Activated CD8-positive, alpha-beta memory T cell treated with anti-CD3 and anti-CD28 coated beads for 48 hours (primary cell): ENCODE results near the gene ITGA5.

Experiments used
- DNase-seq, 3 experiments: peaks; one replicate each; pipeline ENCODE4 v3.0.0-alpha.2; 2020; ENCODE audit warnings: low read depth in 2 of 3, low spot score in 2 of 3

ITGA5 gene

GRCh38 chr12:54431911-54432814 is 13.1 kb upstream of the ITGA5 start:
- no peak for DNase-seq

GRCh38 chr12:54430471-54431069 is 11.5 kb upstream of the ITGA5 start:
- DNase-seq, result no peak

GRCh38 chr12:54429014-54429471 is 10.0 kb upstream of the ITGA5 start:
- DNase-seq, result no peak

- DNase-seq, result no peak
These were observed 9.3 kb upstream of the ITGA5 start for GRCh38 chr12:54428050-54429013.

- DNase-seq, result no peak
These were observed 8.0 kb upstream of the ITGA5 start for GRCh38 chr12:54427106-54427505.

- DNase-seq, result no peak
These were observed 7.6 kb upstream of the ITGA5 start for GRCh38 chr12:54426690-54427089.

- DNase-seq, result no peak
These were observed 6.6 kb upstream of the ITGA5 start for GRCh38 chr12:54425702-54426101.

- no peak for DNase-seq
These were observed 5.2 kb upstream of the ITGA5 start for GRCh38 chr12:54424224-54424623.

- no peak for DNase-seq
These were observed 4.7 kb upstream of the ITGA5 start for GRCh38 chr12:54423816-54424150.

GRCh38 chr12:54421879-54422250 is 2.8 kb upstream of the ITGA5 start:
- no peak for DNase-seq

- no peak for DNase-seq
These were observed 2.3 kb upstream of the ITGA5 start for GRCh38 chr12:54421175-54421878.

- no peak for DNase-seq
These were observed 1.7 kb upstream of the ITGA5 start for GRCh38 chr12:54420766-54421144.

GRCh38 chr12:54418441-54419087 is 502 bp downstream of the ITGA5 start:
- DNase-seq, result no peak

- DNase-seq, result no peak
These were observed 1.2 kb downstream of the ITGA5 start for GRCh38 chr12:54417712-54418440.

- DNase-seq, result no peak
These were observed 2.1 kb downstream of the ITGA5 start for GRCh38 chr12:54416687-54417603.

- DNase-seq, result no peak
These were observed 3.7 kb downstream of the ITGA5 start for GRCh38 chr12:54415221-54415929.

GRCh38 chr12:54413284-54414190 is 5.5 kb downstream of the ITGA5 start:
- DNase-seq, result peak in 2 of 3 experiments; percentile 47 to 54
